ENCODE measurements around the gene GRHL1.
A peak's percentile ranks its signal among the peaks of the same experiment; 100 is the strongest.

GRHL1 gene

DNA sequence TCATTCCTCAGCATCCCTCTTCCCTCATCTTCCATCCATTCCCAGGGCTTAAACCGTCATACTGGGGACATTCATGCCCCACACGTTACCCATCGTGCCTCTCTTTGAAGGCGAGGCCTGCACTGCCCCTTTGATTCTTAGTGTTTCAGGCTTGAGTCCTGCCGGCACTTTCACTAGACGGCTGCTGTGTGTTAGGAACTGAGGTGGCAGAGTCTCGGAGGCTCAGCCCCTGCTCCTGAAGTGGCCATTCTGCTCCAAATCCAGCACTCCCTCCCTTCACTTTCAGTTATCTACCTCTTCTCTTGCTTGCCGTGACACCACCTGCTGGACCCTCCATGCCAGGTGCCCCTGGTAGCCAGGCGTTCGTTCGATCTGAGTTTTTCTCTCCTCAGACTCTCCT, 43.0 kb downstream of the GRHL1 start:
- no peak for DNase-seq

DNA sequence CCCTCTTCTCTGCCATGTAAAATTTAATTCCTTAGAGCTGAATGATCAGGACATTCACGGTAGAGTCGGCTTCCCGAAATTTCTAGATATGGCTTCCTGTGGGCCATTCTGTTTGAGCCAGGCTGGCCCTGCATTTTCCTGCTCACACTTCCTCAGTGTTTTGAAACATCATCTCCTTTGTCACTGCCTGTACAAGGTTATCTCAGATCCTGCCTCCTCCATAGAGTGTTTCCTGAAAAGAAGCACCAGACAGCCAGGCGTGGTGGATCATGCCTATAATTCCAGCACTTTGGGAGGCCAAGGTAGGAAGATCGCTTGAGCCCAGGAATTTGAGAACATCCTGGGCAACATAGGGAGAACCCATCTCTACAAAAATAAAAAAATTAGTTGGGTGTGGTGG, 43.6 kb downstream of the GRHL1 start:
- no peak for DNase-seq

DNA sequence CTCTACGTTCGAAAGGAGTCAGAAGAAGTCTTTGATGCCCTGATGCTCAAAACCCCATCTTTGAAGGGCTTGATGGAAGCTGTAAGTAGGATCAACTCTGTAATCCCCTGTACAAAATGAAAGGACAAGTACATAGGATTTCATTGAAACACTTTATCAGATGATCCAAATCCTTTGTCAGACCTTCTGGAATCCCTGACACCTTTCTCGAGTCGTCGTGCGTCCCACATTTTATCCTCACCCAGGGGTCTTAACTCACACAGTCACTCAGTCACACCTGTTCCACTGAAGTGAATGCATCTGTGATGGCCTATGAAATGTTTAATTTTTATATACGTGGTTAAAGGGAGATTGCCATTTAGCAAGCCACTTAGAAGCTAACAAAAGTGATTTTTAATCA, 44.8 kb downstream of the GRHL1 start:
- no peak for DNase-seq

DNA sequence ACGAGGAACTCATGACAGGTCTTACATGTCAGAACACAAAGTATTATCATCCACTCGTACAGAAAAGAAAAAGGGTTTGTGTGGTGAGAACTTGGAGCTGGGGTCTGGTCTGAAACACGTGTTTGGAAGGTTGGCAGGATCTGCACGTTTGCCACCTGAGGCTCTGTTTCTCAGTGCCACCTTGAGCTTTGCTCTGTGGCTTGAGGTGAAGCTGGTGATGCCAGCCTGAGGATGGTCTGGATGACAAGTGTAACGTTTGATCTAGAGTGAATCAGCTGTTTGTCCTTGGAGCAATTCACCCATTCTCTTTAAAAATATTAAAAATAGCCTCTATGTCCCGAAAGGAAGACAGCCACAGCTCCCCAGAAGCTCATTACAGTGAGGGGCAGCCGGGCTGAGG, 46.4 kb downstream of the GRHL1 start:
- DNase-seq: no peak

DNA sequence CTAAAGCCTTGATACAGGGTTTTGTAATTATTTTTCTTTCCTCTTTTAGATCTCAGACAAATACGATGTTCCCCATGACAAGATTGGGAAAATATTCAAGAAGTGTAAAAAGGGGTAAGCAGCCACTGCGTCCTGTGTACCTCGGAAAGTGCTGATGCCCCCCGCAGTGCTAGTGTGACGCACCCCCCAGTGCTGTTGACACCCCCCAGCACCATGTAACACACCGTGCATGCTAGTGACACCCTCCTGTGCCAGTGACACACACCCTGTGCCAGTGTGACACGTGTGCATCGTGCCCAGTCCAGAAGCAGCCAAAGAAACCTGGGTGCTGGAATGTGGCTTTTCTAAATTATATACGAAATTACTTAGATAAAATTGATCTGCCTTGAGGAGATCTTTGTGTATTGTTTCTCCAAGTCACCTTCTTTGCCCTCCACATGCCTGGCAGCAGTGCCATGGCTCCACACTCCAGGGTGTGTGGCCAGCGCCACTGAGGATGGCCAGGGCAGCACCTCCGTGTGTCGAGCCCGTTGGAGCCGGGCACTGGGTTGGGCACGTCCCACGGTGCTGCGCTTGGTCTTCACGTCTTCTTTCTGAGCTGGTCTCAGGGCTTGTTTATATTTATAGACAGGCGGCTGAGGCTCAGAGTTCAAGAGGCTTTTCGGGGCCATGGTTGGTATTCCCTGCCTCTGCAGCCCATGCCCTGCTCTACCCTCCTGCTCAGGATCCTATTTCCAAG, 47.6 kb downstream of the GRHL1 start:
- no peak for DNase-seq

DNA sequence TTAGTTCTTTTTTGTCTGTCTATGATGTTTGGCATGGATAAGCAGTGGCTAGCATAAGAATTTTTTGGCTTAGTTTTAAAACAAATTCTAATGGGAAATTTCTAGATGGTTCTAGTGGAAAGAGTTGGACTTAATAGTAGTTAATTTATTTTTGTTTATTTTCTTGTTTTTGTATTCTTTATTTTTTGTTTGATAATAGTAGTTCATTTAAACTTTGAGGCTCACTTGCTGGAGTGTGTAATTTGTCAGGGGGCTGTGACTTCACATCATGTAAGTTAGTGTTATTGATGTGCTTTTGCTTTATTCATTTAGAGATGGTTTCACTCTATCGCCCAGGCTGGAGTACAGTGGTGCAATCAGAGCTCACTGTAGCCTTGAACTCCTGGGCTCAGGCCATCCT, 48.2 kb downstream of the GRHL1 start:
- no peak for DNase-seq

DNA sequence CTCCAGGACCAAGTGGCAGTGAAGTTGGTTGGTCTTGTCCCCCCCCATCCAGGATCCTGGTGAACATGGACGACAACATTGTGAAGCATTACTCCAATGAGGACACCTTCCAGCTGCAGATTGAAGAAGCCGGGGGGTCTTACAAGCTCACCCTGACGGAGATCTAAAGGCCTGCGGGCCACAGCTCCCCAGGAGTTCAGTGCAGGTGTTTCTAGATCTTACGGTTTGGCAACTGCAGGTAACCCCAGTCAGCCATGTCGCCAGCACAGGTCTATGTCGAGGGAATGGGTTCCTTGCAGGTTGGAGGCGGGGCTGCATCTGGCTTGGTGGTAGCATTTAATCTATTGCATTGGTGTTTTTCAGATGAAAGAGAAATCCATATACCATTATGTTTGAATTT, 49.0 kb downstream of the GRHL1 start:
- no peak for DNase-seq

DNA sequence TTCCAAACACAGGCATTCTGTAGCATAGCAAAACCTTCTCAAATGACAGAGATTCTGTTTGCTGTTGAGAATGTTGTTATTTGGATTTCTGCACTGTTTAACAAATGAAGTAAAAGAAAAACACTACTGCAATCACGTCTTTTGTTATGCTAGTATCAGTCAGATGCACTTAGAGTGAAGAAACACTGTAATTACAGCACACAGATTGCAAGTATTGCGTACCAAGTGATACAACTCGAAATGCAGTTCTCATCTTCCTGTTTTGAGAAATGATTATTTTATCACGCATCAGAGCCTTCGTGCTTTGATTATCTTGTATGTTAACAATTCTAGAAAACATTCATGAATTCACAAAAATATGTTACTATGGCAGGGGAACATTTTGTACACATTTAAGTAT, 50.1 kb downstream of the GRHL1 start:
- no peak for DNase-seq

DNA sequence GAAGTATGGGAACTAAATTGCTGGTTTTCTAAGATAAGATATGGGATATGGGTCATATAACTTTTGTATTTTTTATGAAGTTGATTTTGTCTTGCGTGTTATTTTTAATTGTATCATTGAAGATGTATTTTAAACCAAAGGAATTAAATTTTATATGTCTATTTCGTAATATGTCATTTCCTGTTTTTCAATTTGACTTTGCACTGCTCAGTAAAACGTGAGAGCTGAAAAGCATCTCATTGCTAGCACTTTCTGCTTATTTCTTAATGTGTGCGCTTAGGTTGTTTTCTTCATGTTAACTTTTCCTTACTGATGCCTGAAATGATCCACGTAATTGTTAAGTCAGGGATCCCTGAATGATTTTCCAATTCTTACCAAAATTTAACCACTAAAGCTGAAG, 50.6 kb downstream of the GRHL1 start:
- no peak for DNase-seq

DNA sequence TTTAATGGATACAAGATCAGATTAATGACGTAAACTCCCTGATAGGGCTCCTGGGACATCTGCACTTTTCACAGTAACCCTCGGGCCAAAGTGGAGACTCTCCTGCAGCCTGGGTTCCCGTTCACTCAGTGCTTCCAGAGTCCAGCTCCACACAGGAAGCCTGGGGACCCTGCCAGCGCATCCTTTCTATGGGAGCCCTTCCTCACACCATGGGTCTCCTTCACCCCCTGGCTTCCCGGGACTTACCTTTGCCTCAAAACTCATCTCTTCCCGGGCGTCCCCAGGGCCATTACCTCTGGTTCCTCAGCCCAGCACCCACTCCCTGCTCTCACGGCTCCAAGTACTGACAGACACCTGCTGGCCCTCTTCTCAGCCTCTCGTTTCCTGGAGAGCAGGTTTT, 51.2 kb downstream of the GRHL1 start:
- no peak for DNase-seq

DNA sequence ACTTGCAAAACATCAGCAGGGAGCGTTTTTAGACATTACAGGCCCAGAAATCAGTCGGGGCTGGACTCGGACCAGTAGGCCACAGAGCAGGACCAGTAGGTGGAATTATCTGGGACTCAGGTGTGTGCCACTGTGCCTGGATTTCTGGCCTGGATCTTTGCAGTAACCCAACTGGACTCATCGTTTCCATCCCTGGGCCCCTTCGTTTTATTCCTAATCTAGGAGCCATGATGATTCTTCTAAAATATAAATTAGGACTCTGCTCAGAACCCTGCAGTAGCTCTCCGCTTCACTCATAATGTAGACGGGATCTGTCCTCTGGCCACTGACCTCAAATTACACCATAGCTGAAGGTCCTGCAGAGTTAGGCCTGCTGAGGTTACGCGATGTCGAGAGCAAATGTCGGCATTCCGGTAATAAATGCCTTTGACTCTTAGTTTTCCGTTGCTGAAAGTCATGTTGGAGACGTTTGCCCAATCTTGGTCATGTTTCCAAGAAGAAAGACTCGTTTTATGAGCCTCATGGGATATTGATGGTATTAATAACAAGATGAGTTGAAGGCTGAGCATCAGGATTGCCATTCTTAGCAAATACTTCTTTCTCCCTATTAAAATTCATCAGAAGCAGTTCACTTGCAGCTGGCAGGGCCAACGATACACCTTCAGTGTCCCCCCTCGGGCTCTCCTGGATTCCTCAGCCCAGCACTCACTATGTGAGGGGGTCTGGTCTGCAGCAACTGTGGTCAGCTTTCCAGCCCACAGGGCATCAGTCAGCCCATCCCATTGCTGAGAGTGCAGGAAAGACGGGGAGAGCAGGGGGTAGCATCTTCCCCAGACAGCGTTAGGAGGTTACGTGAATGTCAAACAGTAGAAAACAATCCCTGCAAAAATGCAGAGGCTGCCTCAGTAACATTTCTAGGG, 52.0 kb downstream of the GRHL1 start:
- DNase-seq: no peak

DNA sequence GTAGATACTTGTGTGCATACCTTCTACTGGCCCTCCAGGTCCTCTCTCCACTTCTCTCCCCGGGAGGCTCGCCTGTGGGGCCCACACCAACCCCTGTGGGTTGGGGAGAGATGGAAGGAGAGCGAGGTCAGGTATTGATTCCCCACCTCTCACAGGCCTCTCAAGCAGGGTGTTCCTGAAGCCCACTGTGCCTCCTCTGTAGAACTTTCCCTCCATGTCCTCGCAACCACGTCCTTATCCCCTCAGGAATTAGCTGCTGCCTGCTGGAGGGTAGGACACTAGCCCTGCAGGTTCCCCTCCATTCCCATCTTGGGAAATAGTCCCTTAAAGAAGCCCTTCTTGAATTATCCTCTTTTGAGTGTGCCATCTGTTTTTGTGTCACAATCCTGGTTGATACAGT, 52.9 kb downstream of the GRHL1 start:
- DNase-seq: no peak

DNA sequence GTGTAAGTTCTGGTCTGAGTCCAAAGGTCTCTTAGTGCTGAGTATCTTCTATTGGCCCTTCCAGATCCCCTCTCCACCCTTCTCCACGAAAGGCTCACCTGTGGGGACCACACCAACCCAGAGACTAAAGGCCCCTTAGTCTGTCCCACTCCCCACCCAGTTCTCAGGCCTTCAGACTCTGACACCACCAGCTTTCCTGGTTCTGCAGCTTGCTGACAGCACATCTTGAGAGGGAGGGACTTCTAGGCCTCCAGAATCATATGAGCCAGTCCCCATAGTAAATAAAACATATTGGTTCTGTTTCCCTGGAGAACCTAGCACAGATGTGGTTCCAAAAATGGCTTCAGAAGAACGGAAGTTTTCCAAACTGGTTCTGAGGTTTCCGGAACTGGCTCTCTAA, 53.3 kb downstream of the GRHL1 start:
- no peak for DNase-seq

DNA sequence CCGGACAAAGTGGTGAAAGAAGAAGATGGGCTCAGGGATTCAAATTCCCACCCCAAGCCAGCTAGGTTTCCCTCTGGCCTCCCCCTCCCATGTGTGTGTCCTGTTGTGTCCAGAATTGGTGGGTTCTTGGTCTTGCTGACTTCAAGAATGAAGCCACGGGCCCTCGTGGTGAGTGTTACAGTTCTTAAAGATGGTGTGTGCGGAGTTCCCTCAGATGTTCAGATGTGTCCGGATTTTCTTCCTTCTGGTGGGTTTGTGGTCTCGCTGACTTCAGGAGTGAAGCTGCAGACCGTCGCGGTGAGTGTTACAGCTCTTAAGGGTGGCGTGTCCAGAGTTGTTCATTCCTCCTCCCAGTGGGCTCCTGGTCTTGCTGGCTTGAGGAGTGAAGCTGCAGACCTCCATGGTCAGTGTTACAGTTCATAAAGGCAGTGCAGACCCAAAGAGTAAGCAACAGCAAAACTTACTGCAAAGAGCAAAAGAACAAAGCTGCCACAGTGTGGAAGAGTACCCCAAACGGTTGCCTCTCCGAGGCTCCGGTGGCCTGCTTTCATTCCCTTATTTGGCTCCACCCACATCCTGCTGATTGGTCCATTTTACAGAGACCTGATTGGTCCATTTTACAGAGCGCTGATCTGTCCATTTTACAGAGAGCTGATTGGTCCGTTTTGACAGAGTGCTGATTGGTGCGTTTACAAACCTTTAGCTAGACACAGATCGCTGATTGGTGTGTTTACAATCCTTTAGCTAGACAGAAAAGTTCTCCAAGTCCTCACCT, 54.2 kb downstream of the GRHL1 start:
- DNase-seq: no peak

DNA sequence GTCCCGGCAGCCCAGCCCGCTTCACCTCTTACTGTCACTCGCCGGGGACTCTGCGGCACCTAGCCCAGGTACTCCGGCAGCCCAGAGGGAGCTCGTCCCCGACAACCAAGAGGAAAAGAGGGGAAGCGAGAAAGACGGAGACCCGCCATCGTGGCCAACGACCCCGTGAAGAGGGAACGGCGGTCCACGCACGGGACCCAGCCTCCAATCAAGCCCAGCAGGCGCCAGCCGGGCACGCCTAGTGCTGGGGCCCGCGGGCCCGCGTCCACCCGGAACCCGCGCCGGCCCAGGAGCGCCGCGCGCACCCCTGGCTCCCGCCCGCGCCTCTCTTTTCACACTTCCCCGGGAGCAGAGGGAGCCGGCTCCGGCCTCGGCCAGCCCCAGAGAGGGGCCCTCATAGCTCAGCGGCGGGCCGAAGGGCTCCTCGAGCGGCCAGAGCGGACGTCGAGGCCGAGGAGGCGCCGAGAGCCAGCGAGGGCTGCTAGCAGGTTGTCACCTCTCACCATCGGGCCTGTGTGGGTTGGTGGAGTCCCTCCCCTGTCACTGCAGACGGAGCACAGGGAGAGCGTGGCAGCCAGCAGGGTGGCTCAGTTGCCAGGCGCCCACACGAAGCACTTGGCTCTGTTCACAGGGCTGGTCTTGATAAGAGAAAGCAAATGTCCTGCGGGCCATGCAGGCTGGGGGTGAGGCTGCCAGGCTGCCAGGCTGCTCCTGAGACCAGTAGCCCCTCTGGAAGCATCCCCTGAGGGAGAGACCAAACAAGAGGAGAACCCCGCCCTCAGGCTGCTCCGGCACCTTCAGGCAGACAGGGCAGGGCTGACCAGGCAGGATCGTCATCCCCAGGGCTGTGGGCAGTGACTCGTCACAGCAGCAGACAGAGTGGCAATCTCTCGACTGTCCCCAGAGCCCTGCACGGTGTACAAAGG, 55.0 kb downstream of the GRHL1 start:
- peak; percentile 64 for DNase-seq

DNA sequence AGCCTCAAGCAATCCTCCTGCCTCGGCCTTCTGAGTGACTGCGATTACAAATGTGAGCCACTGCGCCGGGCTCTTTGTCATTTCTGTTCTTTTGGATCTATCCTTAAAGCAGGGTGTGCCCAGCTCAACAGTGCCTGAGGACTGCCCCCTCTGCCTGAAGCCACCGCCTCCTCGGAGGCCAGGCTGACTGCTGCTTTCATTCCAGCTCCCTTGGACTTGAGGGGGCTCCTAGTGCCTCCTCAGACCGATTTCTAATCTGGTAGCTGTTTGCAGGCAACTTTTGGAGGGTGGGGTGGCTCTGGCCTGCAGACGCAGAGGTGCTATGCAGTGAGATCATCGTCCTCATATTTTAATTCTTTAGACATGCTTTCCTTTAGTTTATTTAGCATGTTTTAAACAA, 55.9 kb downstream of the GRHL1 start:
- DNase-seq: no peak

DNA sequence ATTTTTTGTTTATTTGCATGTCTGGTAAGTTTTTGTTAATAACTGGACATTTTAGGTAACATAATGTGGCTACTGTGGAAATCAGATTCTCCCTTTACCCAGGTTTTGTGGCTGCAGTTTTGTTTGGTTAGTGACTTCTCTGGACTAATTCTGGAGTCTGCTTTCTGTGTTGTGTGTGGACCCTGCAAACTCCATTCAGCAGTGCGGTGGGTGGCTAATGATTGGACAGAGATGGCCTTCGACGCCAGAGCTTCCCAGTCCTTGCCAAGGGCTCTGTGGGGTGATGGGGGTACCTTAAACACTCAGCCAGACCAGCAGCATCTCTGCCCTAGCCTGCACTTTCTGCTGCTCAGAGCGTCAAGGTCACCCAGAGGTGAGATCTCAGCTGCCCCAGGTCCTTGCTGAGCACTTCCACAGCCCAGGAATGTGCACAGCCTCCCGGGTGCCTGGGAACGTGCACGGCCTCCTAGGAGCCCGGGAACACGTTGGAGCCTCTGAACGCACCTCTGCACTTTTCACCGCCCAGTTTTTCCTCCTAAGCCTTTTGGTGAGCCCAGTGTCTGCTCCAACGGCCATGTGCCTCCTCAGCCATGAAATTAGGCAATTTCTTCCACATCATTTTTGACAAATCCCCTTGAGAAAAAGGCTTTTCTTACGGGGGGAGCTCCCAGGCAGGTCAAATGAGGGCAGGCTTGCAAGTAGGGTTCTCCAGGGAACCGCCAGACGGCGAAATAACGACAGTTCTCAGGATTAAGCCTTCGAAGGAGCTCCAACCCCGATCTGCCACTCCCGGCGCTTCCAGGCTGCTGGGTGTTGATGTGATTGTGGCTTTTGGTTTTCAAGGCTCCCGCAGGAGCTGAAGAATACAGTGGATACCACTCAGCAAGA, 56.7 kb downstream of the GRHL1 start:
- DNase-seq: no peak

DNA sequence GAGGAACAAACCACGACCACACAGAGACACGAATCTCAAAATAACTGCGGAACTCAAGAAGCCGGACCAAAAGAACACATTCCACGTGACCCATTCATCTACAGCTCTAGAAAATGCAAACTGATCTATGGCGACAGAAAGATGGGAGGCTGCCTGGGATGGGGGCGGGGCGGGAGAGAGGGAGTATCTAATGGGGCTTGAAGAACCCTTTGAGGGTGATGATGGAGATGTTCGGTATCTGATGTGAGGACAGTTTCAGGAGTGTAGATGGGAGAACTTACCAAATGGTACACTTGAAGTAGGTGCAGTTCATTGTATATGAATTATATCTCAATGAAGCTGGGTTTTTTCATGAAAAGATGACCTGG, 57.3 kb downstream of the GRHL1 start:
- DNase-seq: no peak

DNA sequence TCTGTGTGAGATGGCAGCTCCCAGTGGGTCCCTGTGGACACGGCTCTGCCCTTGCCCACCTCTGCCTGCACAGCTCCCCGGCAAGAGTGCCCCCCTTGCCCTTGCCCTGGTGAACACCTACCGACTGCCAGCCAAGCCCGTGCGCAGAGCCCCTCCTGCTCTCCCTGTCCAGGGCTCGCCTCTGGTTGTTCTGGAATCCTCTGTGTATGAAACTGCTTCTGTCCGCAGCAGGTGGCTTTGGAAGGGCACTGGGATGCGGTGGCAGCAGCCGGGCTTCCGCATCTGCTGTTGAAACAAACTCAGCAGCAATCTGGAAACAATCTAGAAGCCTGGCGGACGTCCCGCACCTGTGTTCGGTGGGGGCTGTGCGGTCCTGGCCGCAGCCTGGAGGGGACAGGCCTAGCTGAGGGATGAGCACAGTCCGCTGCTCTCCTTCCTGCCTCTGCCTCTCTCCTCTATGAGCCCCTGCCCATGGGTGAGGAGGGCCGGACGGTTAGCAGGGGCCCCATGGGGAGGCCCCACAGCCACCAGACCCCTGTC, 57.8 kb downstream of the GRHL1 start:
- no peak for DNase-seq

DNA sequence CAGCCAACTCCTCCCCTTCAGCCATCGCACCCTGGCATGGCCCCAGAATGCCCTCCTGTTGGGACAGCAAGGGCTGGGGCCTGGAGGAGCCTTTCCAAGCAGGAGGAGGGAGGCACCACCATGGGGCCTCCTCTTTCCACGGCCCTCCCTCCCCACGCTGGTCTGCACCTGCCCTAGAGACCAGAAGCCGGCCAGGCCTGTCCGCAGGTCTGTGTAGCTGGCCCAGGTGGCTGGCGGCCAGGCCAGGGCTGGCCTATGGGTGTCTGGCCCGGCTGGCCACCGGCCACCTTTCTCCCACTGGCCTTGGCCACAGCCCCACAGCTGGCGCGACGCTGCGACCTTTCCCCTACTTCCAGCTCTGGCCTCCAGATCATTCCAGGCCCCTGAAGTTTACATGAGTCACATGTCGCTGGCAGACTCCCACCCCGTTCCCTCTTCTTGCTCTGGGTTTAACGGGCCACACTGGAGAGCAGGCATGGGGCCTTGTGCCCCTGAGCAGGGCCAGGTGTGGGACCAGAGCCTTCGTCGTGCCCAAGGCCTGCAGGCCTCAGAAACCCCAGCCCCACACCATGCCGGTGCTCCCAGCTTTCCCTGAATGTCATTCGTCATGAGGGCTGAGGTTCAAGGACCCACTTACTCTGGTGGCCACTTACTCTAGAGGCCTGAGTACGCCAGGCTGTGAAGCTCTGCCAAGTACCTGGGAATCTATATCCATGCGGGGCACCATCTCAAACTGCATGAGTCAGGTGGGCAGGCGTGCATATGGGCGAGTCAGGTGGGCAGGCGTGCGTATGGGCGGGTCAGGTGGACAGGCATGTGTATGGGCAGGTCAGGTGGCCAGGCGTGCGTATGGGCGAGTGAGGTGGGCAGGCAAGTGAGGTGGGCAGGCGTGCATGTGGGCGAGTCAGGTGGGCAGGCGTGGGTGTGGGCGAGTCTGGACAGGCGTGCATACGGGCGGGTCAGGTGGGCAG, 58.6 kb downstream of the GRHL1 start:
- no peak for DNase-seq

All from hematopoietic multipotent progenitor cell treated with erythropoietin and hydrocortisone succinate and interleukin-3 and kit ligand, for 4 days (in vitro differentiated cells).